ENCODE results near the gene MNAT1. TPM values are rescaled to one million over a fixed set of nuclear protein-coding genes. Genes with fewer than 3 reads are reported as not detected.

The MNAT1 gene
- total and polyA plus RNA-seq, 9 of the 15 experiments (the other 6 are each of a cell fraction or from before 2014, with no cell fraction given) = 37.8 to 83.3 (median 60.4) TPM

DNA sequence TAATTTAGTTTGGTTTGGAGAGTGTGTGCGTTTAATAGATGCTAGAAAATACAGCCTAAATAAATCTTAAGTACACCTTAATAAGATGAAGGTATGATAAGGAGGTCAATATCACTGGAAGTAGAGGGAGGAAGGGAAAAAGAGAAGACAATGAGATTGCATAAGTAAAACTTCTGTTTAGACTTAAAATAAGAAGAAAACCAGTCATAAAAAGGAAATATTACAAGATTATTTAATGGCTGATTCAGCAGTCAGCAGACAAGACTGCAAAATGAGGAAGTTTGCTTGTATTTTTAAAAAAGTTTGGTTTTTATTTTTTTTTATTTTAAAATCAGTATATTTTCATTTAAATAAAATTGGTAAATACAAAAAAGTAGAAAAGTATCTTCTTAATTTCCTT lies 249.6 kb downstream of the MNAT1 start (continued):
- peak; percentile 29; the same call in 1 of the 2 replicates for TF ChIP-seq C11orf30 (IDR thresholded peaks at IDR 0.05; ENCODE audit: low read depth)

DNA sequence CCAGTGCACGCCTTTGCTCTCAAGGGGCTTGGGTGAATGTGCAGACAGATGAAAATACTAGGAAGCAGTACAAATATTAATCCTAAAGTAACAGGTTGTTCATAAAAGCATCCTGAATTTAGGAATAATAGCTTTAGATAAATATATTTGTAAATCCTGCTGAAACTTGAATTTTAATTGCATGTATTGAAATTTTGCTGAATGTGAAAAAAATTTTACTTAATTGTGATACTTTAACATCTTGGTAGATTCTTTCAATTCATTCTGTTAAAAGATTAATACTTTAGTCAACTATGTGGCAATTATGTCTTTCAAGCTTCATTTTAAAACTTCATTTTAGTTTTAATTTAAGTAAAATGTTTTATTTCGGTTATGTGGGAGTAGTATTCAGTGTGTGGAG lies 251.9 kb downstream of the MNAT1 start:
- in situ Hi-C loops (cut with MboI) = no loop called here
- no peak overlapping the region for H3K27ac ChIP-seq (ENCODE audit: extremely low read depth, low read depth, low read length)
- H3K4me2 ChIP-seq (ENCODE audit: insufficient read depth, low read length) = no peak overlapping the region
- peaks cover 68% of the 10 kb centered on the region; the same call in 2 of the 3 replicates for H3K36me3 ChIP-seq (ENCODE audit: control insufficient read depth, insufficient read depth, low read length)
- no CpG with 5 or more reads among the region's 2 CpGs for whole genome bisulfite sequencing (ENCODE audit: insufficient coverage, low coverage, missing lambda C conversion rate)
- no peak overlapping the region for H3K4me3 ChIP-seq
- intact Hi-C loops (cut with micrococcal nuclease) = loop anchor here (5.0 kb wide), 1 partner anchor 264 kb away; the partner anchor contains the start of gene SIX4
- no peak overlapping the region for H2AFZ ChIP-seq (ENCODE audit: low read depth, low read length)
- CTCF ChIA-PET (ENCODE audit: low intra/inter-chr PET ratio) = no interaction called here
- DNase-seq (ENCODE audit: extremely low read depth in 1 of 4, low spot score in 3 of 4) (no peak), ATAC-seq (no peak), FAIRE-seq (no peak)
- H3K9ac ChIP-seq (ENCODE audit: insufficient read depth in 1 of 2, low read depth in 2 of 2, low read length in 2 of 2) = no peak overlapping the region
- H4K20me1 ChIP-seq (replicated peaks; ENCODE audit: control insufficient read depth, insufficient read depth, low read length) = no peaks in the 10 kb centered on the region
- H3K79me2 ChIP-seq (ENCODE audit: control insufficient read depth, insufficient read depth, low read length) = peaks cover 53% of the 10 kb centered on the region
- TF ChIP-seq NUFIP1 (IDR thresholded peaks at IDR 0.05; ENCODE audit: partially characterized antibody) = no peak
- TF ChIP-seq, protein P1, sequence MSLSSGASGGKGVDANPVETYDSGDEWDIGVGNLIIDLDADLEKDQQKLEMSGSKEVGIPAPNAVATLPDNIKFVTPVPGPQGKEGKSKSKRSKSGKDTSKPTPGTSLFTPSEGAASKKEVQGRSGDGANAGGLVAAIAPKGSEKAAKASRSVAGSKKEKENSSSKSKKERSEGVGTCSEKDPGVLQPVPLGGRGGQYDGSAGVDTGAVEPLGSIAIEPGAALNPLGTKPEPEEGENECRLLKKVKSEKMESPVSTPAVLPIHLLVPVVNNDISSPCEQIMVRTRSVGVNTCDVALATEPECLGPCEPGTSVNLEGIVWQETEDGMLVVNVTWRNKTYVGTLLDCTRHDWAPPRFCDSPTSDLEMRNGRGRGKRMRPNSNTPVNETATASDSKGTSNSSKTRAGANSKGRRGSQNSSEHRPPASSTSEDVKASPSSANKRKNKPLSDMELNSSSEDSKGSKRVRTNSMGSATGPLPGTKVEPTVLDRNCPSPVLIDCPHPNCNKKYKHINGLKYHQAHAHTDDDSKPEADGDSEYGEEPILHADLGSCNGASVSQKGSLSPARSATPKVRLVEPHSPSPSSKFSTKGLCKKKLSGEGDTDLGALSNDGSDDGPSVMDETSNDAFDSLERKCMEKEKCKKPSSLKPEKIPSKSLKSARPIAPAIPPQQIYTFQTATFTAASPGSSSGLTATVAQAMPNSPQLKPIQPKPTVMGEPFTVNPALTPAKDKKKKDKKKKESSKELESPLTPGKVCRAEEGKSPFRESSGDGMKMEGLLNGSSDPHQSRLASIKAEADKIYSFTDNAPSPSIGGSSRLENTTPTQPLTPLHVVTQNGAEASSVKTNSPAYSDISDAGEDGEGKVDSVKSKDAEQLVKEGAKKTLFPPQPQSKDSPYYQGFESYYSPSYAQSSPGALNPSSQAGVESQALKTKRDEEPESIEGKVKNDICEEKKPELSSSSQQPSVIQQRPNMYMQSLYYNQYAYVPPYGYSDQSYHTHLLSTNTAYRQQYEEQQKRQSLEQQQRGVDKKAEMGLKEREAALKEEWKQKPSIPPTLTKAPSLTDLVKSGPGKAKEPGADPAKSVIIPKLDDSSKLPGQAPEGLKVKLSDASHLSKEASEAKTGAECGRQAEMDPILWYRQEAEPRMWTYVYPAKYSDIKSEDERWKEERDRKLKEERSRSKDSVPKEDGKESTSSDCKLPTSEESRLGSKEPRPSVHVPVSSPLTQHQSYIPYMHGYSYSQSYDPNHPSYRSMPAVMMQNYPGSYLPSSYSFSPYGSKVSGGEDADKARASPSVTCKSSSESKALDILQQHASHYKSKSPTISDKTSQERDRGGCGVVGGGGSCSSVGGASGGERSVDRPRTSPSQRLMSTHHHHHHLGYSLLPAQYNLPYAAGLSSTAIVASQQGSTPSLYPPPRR (CRISPR knock-in tag; IDR thresholded peaks at IDR 0.05; ENCODE audit: borderline replicate concordance) = no peak
- peak; percentile 78 for TF ChIP-seq ZNF316 (IDR thresholded peaks at IDR 0.05)
- peak; percentile 71 for TF ChIP-seq C11orf30 (IDR thresholded peaks at IDR 0.05; ENCODE audit: low read depth)
- 0 out of 2 replicates have a peak, but pooled peaks have one; percentile 27 for TF ChIP-seq MAFG (tag; conservative IDR thresholded peaks at IDR 0.05)
- no peaks in the 10 kb centered on the region for H3K27me3 ChIP-seq (ENCODE audit: control insufficient read depth in 2 of 2, insufficient read depth in 2 of 2, low read length in 2 of 2)
- H3K9me3 ChIP-seq (replicated peaks; ENCODE audit: control insufficient read depth, insufficient read depth, low read depth, low read length) = no peaks in the 10 kb centered on the region
- POLR2A ChIA-PET = no interaction called here
- no TSS peak for BruUV-seq (replicated peaks)
- no peaks in the 10 kb centered on the region for H3K9me1 ChIP-seq (ENCODE audit: control insufficient read depth, insufficient read depth, low read length)
- H3K4me1 ChIP-seq (replicated peaks in 1 of 2; ENCODE audit: control insufficient read depth in 2 of 2, insufficient read depth in 2 of 2, low read length in 2 of 2) = peaks cover 6 to 30% of the 10 kb centered on the region in 2 experiments

Data from K562 (cell line).